Panc1 (cell line): ENCODE measurements around the gene OR52E1.
"Not testable (repeated sequence)": the region's sequence is repeated elsewhere in the genome, so short reads cannot be mapped to it uniquely, and the experiment has no call there.

ENCODE experiments used
- CTCF ChIP-seq: fragments of 450-650 bp; IDR thresholded peaks from 2 replicates; pipeline ENCODE4 v1.5.1; 2017; ENCODE audit warnings: mild to moderate bottlenecking
- POLR2AphosphoS5 ChIP-seq: IDR thresholded peaks from 2 replicates; pipeline ENCODE4 v1.6.1; 2012; ENCODE audit warnings: mild to moderate bottlenecking, low read depth, low read length, moderate library complexity
- TCF7L2 ChIP-seq: IDR thresholded peaks from 2 replicates; pipeline ENCODE4 v1.6.1; 2011; ENCODE audit warnings: mild to moderate bottlenecking, low read depth, low read length, inconsistent platforms

- TF ChIP-seq POLR2AphosphoS5, CTCF, TCF7L2: not testable (repeated sequence)
Measured at GRCh38 chr11:5058679-5059078, 10.7 kb upstream of the OR52E1 start.
